HepG2 (cell line): ENCODE results near the gene HYOU1. TPM values are rescaled to one million over a fixed set of nuclear protein-coding genes. Genes with fewer than 3 reads are reported as not detected.

Experiments
- ARNT2 ChIP-seq: sonication (generic); formaldehyde crosslinking; IDR thresholded peaks from 2 replicates; pipeline ENCODE4 v1.8.0; 2022; ENCODE audit warnings: mild to moderate bottlenecking, low read depth, missing genetic modification reagents, moderate library complexity
- GPN1 ChIP-seq: sonication (generic); formaldehyde crosslinking; IDR thresholded peaks from 2 replicates; pipeline ENCODE4 v1.5.1; 2020; ENCODE audit warnings: missing genetic modification reagents, borderline replicate concordance
- HDAC2 ChIP-seq: sonication (generic); formaldehyde crosslinking; IDR thresholded peaks from 2 replicates; pipeline ENCODE4 v1.4.0; 2020; ENCODE audit warnings: missing genetic modification reagents
- NFYC ChIP-seq: IDR thresholded peaks from 2 replicates; pipeline ENCODE4 v1.6.1; 2016; ENCODE audit warnings: missing genetic modification reagents, missing compliant biosample characterization
- RBM22 ChIP-seq: fragments of 200-400 bp; formaldehyde crosslinking; optimal IDR thresholded peaks from 2 replicates; pipeline ENCODE3; 2017; ENCODE audit warnings: mild to moderate bottlenecking, low read length, moderate library complexity
- ZFP36L1 ChIP-seq: sonication (generic); formaldehyde crosslinking; IDR thresholded peaks from 2 replicates; pipeline ENCODE4 v1.8.0; 2022; ENCODE audit warnings: mild to moderate bottlenecking, missing genetic modification reagents, moderate library complexity
- ZMYM4 ChIP-seq: sonication (generic); formaldehyde crosslinking; IDR thresholded peaks from 2 replicates; pipeline ENCODE4 v1.8.1; 2023; ENCODE audit warnings: mild to moderate bottlenecking, missing genetic modification reagents
- ZNF816 ChIP-seq: sonication (generic); formaldehyde crosslinking; IDR thresholded peaks from 2 replicates; pipeline ENCODE4 v1.8.0; 2022; ENCODE audit warnings: missing genetic modification reagents, mild to moderate bottlenecking, borderline replicate concordance
- ZSCAN12 ChIP-seq: sonication (generic); formaldehyde crosslinking; IDR thresholded peaks from 2 replicates; pipeline ENCODE4 v1.9.0; 2021; ENCODE audit warnings: mild to moderate bottlenecking, missing genetic modification reagents
- polyA plus RNA-seq, 8 experiments: library from polyadenylated mRNA; depleted of rRNA in 3 of 8; stranded (reverse) in 7 of 8; unstranded in 1 of 8; fragments of >200 nt; fragmentation: Illumina TruSeq in 4 of 8; extraction: Trizol in 4 of 8; gene quantifications; 2 replicates each; pipeline versions ENCODE4 v1.2.1 to v1.2.3, GENCODE V29; 2011 to 2016; ENCODE audit warnings: low read depth in 4 of 8, missing spikeins in 1 of 8, mixed read lengths in 1 of 8; ENCODE audit not compliant: insufficient read depth in 1 of 8
- total RNA-seq, 5 experiments: library from RNA; depleted of rRNA; stranded (reverse); fragments of >200 nt; fragmentation: Illumina TruSeq; extraction: Trizol; gene quantifications; 2 replicates each; pipeline ENCODE4 v1.2.3, GENCODE V29; 2016; ENCODE audit warnings: low read depth in 1 of 5
- TF ChIP-seq, protein P1 (sequence below): sonication (generic); formaldehyde crosslinking; IDR thresholded peaks from 2 replicates; pipeline ENCODE4 v1.4.0; 2020; ENCODE audit warnings: low read depth, missing genetic modification reagents
- TF ChIP-seq, protein P2 (sequence below): sonication (generic); formaldehyde crosslinking; conservative IDR thresholded peaks from 2 replicates; pipeline ENCODE4 v1.8.0; 2022; ENCODE audit warnings: mild to moderate bottlenecking, moderate library complexity, missing genetic modification reagents
- TF ChIP-seq, protein P3 (sequence below): sonication (generic); formaldehyde crosslinking; IDR thresholded peaks from 2 replicates; pipeline ENCODE4 v1.8.1; 2022; ENCODE audit warnings: low read depth, mild to moderate bottlenecking, missing genetic modification reagents
- TF ChIP-seq, protein P4 (sequence below), 2 experiments: sonication (generic) in 1 of 2; formaldehyde crosslinking in 1 of 2; IDR thresholded peaks; 2 replicates each; pipeline versions ENCODE4 v1.4.0 to v1.6.1; 2018 to 2020; ENCODE audit warnings: missing genetic modification reagents in 2 of 2, borderline replicate concordance in 1 of 2, low read depth in 1 of 2, mild to moderate bottlenecking in 1 of 2, missing biosample characterization in 1 of 2
- TF ChIP-seq, protein P5 (sequence below): sonication (generic); formaldehyde crosslinking; IDR thresholded peaks from 2 replicates; pipeline ENCODE4 v1.4.0; 2020; ENCODE audit warnings: missing genetic modification reagents

Gene HYOU1
- total and polyA plus RNA-seq, 2 of the 13 experiments (the other 11 are each of a cell fraction or from before 2014, with no cell fraction given), result 127 to 155 TPM

DNA sequence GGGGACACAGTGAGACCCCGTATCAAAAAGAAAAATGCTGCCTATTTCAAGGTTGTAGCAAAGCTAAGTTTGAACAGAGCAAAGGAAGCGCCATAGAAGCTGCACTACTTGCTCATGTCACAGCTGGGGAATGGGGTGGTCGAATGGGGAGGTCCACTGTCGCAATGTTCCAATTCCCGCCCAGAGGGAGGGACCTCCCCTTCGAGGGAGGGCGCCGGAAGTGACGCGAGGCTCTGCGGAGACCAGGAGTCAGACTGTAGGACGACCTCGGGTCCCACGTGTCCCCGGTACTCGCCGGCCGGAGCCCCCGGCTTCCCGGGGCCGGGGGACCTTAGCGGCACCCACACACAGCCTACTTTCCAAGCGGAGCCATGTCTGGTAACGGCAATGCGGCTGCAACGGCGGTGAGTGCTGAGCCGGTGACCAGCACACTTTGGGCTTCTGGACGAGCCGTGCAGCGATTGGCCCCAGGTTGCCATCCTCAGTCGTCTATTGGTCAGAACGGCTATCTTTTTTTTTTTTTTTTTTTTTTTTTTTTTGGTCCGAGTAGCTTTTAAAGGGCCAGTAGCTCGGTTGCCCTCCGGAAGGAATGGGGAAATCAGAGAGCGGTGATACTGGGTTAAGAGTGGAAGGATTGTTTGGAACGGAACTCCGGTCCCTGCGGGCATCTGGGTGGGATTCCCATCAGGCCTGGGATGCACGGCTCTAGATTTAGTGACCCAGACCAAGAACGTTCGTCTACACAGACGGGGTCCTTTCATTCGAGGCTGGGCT lies 27.8 kb upstream of the HYOU1 start, which contains the start of gene HMBS (continued):
- TF ChIP-seq, protein P1, sequence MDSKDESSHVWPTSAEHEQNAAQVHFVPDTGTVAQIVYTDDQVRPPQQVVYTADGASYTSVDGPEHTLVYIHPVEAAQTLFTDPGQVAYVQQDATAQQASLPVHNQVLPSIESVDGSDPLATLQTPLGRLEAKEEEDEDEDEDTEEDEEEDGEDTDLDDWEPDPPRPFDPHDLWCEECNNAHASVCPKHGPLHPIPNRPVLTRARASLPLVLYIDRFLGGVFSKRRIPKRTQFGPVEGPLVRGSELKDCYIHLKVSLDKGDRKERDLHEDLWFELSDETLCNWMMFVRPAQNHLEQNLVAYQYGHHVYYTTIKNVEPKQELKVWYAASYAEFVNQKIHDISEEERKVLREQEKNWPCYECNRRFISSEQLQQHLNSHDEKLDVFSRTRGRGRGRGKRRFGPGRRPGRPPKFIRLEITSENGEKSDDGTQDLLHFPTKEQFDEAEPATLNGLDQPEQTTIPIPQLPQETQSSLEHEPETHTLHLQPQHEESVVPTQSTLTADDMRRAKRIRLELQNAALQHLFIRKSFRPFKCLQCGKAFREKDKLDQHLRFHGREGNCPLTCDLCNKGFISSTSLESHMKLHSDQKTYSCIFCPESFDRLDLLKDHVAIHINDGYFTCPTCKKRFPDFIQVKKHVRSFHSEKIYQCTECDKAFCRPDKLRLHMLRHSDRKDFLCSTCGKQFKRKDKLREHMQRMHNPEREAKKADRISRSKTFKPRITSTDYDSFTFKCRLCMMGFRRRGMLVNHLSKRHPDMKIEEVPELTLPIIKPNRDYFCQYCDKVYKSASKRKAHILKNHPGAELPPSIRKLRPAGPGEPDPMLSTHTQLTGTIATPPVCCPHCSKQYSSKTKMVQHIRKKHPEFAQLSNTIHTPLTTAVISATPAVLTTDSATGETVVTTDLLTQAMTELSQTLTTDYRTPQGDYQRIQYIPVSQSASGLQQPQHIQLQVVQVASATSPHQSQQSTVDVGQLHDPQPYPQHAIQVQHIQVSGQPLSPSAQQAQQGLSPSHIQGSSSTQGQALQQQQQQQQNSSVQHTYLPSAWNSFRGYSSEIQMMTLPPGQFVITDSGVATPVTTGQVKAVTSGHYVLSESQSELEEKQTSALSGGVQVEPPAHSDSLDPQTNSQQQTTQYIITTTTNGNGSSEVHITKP (CRISPR knock-in tag), result peak; percentile 29; the same call in 1 of the 2 replicates
- TF ChIP-seq HDAC2, result peak; percentile 54
- TF ChIP-seq, protein P2, sequence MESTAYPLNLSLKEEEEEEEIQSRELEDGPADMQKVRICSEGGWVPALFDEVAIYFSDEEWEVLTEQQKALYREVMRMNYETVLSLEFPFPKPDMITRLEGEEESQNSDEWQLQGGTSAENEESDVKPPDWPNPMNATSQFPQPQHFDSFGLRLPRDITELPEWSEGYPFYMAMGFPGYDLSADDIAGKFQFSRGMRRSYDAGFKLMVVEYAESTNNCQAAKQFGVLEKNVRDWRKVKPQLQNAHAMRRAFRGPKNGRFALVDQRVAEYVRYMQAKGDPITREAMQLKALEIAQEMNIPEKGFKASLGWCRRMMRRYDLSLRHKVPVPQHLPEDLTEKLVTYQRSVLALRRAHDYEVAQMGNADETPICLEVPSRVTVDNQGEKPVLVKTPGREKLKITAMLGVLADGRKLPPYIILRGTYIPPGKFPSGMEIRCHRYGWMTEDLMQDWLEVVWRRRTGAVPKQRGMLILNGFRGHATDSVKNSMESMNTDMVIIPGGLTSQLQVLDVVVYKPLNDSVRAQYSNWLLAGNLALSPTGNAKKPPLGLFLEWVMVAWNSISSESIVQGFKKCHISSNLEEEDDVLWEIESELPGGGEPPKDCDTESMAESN (CRISPR knock-in tag), result peak; percentile 24; the same call in 1 of the 2 replicates
- TF ChIP-seq, protein P3, sequence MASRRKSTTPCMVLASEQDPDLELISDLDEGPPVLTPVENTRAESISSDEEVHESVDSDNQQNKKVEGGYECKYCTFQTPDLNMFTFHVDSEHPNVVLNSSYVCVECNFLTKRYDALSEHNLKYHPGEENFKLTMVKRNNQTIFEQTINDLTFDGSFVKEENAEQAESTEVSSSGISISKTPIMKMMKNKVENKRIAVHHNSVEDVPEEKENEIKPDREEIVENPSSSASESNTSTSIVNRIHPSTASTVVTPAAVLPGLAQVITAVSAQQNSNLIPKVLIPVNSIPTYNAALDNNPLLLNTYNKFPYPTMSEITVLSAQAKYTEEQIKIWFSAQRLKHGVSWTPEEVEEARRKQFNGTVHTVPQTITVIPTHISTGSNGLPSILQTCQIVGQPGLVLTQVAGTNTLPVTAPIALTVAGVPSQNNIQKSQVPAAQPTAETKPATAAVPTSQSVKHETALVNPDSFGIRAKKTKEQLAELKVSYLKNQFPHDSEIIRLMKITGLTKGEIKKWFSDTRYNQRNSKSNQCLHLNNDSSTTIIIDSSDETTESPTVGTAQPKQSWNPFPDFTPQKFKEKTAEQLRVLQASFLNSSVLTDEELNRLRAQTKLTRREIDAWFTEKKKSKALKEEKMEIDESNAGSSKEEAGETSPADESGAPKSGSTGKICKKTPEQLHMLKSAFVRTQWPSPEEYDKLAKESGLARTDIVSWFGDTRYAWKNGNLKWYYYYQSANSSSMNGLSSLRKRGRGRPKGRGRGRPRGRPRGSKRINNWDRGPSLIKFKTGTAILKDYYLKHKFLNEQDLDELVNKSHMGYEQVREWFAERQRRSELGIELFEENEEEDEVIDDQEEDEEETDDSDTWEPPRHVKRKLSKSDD (CRISPR knock-in tag), result 0 out of 2 replicates have a peak, but pooled peaks have one; percentile 31
- TF ChIP-seq ARNT2 (CRISPR knock-in tag), result peak; percentile 57; the same call in 1 of the 2 replicates
- TF ChIP-seq ZFP36L1 (CRISPR knock-in tag), result 0 out of 2 replicates have a peak, but pooled peaks have one; percentile 57
- TF ChIP-seq, protein P4, sequence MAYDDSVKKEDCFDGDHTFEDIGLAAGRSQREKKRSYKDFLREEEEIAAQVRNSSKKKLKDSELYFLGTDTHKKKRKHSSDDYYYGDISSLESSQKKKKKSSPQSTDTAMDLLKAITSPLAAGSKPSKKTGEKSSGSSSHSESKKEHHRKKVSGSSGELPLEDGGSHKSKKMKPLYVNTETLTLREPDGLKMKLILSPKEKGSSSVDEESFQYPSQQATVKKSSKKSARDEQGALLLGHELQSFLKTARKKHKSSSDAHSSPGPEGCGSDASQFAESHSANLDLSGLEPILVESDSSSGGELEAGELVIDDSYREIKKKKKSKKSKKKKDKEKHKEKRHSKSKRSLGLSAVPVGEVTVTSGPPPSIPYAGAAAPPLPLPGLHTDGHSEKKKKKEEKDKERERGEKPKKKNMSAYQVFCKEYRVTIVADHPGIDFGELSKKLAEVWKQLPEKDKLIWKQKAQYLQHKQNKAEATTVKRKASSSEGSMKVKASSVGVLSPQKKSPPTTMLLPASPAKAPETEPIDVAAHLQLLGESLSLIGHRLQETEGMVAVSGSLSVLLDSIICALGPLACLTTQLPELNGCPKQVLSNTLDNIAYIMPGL (CRISPR knock-in tag; IDR thresholded peaks at IDR 0.05; ENCODE audit: borderline replicate concordance in 1 of 2, low read depth in 1 of 2), result peak; percentile 70 to 78; a peak in 3 of 4 replicates
- no peak for TF ChIP-seq GPN1 (CRISPR knock-in tag)
- TF ChIP-seq NFYC (CRISPR knock-in tag), result peak; percentile 84
- no peak for TF ChIP-seq ZNF816
- peak; percentile 54 for TF ChIP-seq ZMYM4 (CRISPR knock-in tag)
- 0 out of 2 replicates have a peak, but pooled peaks have one; percentile 61 for TF ChIP-seq ZSCAN12 (CRISPR knock-in tag)
- TF ChIP-seq, protein P5, sequence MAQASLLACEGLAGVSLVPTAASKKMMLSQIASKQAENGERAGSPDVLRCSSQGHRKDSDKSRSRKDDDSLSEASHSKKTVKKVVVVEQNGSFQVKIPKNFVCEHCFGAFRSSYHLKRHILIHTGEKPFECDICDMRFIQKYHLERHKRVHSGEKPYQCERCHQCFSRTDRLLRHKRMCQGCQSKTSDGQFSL, result no peak
- TF ChIP-seq RBM22, result peak; percentile 68
